ENCODE results near the gene MSMB. TPM values are rescaled to one million over a fixed set of nuclear protein-coding genes. Genes with fewer than 3 reads are reported as not detected.

The MSMB gene
- total RNA-seq, 1 donor from 2014 or later, result not detected

DNA sequence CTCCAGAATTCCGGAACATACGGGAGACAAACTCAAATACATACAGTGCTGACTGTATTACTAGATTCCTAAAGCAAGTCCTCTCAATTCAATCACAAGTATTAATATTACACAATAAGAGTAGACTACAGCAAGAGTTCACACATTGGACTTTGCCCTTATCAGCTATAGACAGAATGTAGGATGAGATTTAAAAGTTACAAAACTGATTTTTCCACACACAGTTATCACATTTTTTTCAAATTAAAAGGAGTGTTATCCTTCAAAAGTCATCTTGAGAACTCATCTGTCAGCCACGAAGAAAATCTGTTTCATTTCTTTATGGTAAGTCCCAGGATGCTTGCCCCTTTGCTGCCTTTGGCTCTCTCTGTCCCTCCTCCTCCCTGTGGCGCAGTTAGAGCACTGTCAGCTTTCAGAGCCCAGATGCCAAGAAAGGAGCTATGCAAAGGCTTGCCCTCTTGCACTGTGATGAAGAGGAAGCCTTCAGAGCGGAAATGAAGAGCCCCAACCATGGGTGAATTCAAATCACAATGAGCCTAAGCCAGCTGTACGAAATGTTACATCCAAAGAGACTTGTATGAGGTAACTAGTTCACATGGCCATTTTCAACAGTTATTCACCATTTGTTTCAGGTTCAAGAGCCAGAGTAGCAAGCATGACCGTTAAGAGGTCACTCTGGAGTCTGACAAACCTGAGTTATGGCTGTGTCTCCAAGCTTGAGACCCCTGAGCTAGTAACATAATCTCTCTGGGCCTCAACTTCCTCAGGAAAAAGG, 26.3 kb downstream of the MSMB start:
- Mint-ChIP-seq H3K27ac (peak overlapping the region; percentile 16), H3K36me3 (ENCODE audit: low read depth) (peaks cover 22% of the 10 kb centered on the region), H3K27me3 (no peaks in the 10 kb centered on the region), H3K9me3 (no peaks in the 10 kb centered on the region), H3K4me3 (peak overlapping the region; percentile 30), H3K4me1 (peaks cover 47% of the 10 kb centered on the region)
- peak; percentile 66 for DNase-seq
- intact Hi-C loops (cut with micrococcal nuclease), result loop anchor here (10.0 kb wide), 3 partner anchors 95 to 425 kb away; partner anchors contain the start of gene ANTXRL

DNA sequence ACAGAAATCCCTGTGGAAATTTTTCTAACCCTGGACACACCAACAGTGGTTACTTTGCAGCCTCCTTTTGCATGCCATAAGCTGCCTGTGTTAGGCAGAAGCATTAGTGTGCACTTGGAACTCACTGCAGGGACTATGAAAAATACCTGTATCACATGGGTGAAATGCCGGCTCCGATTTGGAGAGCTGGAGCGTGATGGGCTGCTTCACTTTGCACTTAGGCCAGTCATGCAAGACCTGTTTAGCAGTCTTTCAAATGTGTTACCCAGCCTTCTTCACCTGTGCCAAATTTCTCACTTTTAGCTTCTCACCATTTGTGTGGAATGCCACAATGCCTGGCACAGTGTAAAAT, 26.9 kb downstream of the MSMB start:
- Mint-ChIP-seq H3K9me3 (no peaks in the 10 kb centered on the region), H3K27me3 (no peaks in the 10 kb centered on the region), H3K4me3 (no peak overlapping the region), H3K4me1 (peaks cover 44% of the 10 kb centered on the region), H3K36me3 (ENCODE audit: low read depth) (peaks cover 25% of the 10 kb centered on the region), H3K27ac (no peak overlapping the region)
- no peak for DNase-seq
- intact Hi-C loops (cut with micrococcal nuclease), result loop anchor here (10.0 kb wide), 1 partner anchor 94 kb away; no protein-coding TSS in a partner anchor

DNA sequence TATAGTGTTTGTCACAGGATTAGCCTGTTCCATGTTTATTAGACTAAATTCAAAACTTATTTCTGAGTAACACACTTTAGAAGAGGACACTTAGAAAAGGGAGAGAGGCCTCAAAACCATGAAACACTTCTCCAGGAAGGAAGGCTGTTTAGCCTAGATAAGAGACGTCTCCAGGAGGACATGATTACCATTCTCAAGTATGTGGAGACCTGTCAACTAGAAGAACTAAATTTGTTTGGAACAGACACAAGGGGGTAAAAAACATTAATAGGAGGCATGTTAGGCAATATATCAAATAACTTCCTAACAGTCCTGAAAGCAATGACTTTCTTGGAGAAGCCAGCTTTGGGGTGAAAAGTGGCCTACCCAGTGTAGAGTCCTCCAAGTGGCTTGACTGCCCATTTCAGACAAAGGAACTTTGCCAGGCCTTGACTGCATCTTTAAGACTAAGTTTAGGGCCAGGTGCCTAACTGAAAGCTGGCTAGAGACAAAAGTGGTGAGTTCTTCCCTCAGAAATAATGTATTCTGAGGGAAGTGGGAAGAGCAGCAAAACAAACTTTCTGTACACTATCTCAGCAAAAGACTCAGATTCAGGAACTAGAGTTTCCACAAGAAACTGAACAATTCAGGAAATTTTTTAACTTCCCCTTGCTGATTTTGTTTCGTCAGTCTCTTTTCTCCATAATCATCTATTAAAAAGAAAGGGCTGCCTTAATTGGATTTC, 27.5 kb downstream of the MSMB start:
- no peak overlapping the region for H3K27ac Mint-ChIP-seq
- H3K9me3 Mint-ChIP-seq, result no peaks in the 10 kb centered on the region
- DNase-seq, result no peak
- H3K27me3 Mint-ChIP-seq, result no peaks in the 10 kb centered on the region
- peaks cover 39% of the 10 kb centered on the region for H3K4me1 Mint-ChIP-seq
- H3K4me3 Mint-ChIP-seq, result no peak overlapping the region
- intact Hi-C loops (cut with micrococcal nuclease), result loop anchor here (10.0 kb wide), 1 partner anchor 94 kb away; no protein-coding TSS in a partner anchor
- H3K36me3 Mint-ChIP-seq (ENCODE audit: low read depth), result peaks cover 27% of the 10 kb centered on the region

DNA sequence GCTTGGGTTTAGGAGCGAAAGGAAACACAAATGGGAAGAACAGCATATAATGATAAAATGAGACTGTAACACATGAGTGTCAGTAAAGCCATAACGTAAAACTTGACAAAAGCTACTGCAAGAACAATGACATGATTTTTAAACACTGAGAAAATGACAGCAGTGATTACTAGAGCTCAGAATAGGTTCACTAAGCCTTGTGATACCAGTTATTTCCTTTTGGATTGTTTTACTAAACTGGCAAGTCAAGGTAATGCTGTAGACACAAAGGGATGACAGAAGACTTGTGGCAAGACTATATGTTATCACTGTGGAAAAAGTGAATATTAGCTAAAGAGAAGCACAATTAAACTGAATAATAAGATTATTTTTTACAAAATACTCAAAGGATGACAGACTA, 28.3 kb downstream of the MSMB start:
- peaks cover 29% of the 10 kb centered on the region for H3K36me3 Mint-ChIP-seq (ENCODE audit: low read depth)
- intact Hi-C loops (cut with micrococcal nuclease), result loop anchor here (10.0 kb wide), 1 partner anchor 93 kb away; no protein-coding TSS in a partner anchor

DNA sequence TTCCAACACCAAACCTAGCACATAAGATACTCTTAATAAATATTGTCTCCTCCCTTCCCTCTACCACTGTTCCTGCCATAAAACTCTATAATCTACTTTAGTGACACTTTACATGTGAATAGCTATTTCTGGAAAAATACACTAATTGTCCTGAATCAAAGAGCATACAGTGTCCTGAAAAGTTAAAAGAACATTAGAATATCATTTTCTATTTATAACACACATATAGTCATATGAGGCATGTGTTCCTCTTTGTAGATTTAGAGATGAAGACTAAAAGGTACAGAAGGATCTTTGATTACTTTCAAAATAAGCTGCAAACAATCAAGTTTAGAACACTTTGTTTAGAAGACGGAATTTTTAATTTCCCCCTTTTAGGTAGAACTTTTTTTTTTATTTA, 29.3 kb downstream of the MSMB start:
- Mint-ChIP-seq H3K36me3 (ENCODE audit: low read depth) (peaks cover 31% of the 10 kb centered on the region), H3K27ac (no peak overlapping the region), H3K4me1 (peaks cover 29% of the 10 kb centered on the region), H3K4me3 (no peak overlapping the region), H3K27me3 (no peaks in the 10 kb centered on the region), H3K9me3 (no peaks in the 10 kb centered on the region)
- no peak for DNase-seq
- intact Hi-C loops (cut with micrococcal nuclease), result loop anchor here (10.0 kb wide), 1 partner anchor 92 kb away; no protein-coding TSS in a partner anchor

More for the DNA sequence above, 28.3 kb downstream of the MSMB start:
- Mint-ChIP-seq H3K4me1 (peaks cover 36% of the 10 kb centered on the region), H3K27ac (peak overlapping the region; percentile 5), H3K27me3 (no peaks in the 10 kb centered on the region), H3K9me3 (no peaks in the 10 kb centered on the region), H3K4me3 (no peak overlapping the region)
- DNase-seq, result no peak

DNA sequence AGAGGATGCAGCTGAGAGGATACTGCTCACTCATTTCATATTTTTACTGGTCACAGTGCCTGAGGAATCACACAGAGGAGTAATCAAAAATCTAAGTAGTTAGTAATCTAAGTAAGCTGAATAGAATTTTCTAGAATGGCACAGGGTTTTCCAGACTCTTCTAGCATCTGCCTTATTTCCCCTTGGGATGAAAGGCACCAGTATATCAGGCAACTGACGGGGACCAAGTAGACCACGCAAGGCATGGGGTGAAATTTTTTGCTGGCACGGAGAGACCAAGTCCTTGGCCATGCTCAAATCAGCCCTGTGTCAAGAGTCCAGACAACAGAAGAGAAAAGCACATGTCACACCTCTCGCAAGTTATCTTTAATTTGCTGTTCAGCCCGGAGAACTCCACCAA, 29.9 kb downstream of the MSMB start:
- H3K36me3 Mint-ChIP-seq (ENCODE audit: low read depth), result peaks cover 34% of the 10 kb centered on the region
- DNase-seq, result no peak
- peaks cover 29% of the 10 kb centered on the region for H3K4me1 Mint-ChIP-seq
- no peak overlapping the region for H3K4me3 Mint-ChIP-seq
- H3K27ac Mint-ChIP-seq, result no peak overlapping the region
- no peaks in the 10 kb centered on the region for H3K9me3 Mint-ChIP-seq
- no peaks in the 10 kb centered on the region for H3K27me3 Mint-ChIP-seq
- intact Hi-C loops (cut with micrococcal nuclease), result loop anchor here (10.0 kb wide), 1 partner anchor 91 kb away; no protein-coding TSS in a partner anchor

DNA sequence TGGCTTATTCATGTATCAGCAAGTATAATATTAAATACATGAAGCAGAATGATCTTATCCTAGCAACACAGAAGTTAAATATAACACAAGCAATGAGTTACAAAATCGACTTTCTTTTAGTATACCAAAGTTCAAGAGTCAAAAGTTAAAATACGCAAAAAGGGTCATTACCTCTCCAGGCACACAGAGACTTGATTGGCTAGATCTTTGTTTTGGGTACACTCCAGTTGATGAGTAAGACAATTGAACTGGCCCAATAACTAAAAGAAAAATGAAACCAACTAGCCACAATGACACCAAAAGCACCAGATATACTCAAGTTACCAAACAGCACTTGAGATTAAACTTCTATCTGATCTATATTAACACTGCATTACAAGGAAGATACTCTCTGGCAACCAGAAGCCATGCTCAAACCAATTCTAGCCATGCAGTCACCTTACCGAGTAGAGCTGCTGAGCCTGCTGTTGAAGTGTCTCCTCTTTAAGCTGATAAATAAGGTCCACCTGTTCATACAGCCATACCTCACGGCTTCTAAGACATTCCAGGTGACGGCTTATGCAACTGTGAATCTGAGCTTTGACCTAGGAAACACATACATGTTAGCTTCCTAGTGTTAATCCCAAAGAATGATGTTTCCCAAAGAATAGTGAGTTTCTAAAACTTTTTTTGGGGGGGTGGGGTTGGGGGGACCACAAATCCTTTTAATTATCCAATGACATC, 31.2 kb downstream of the MSMB start:
- Mint-ChIP-seq H3K4me1 (peaks cover 21% of the 10 kb centered on the region), H3K27ac (peak overlapping the region; percentile 64), H3K9me3 (no peaks in the 10 kb centered on the region), H3K27me3 (no peaks in the 10 kb centered on the region), H3K4me3 (no peak overlapping the region), H3K36me3 (ENCODE audit: low read depth) (peaks cover 43% of the 10 kb centered on the region)
- intact Hi-C loops (cut with micrococcal nuclease), result loop anchor here (10.0 kb wide), 1 partner anchor 90 kb away; no protein-coding TSS in a partner anchor
- no peak for DNase-seq

DNA sequence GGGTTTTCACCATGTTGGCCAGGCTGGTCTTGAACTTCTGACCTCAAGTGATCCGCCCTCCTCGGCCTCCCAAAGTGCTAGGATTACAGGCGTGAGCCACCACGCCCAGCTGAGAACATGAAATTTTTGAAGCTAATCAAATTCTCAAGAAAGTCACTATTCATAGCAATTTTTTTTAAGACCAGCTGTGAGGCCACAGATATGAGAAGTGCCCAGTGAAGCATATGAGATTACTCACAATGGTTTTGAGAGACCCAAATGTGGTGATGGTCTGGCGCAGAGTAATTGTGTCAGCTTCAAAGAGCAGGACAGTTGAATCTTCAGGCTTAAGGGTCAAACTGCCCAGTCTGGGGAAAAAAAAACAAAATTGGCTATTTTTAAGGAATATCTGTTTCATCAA, 31.9 kb downstream of the MSMB start:
- intact Hi-C loops (cut with micrococcal nuclease), result loop anchor here (10.0 kb wide), 1 partner anchor 89 kb away; no protein-coding TSS in a partner anchor
- H3K36me3 Mint-ChIP-seq (ENCODE audit: low read depth), result peaks cover 49% of the 10 kb centered on the region
- H3K27ac Mint-ChIP-seq, result no peak overlapping the region
- peaks cover 15% of the 10 kb centered on the region for H3K4me1 Mint-ChIP-seq
- DNase-seq, result no peak
- no peaks in the 10 kb centered on the region for H3K9me3 Mint-ChIP-seq
- no peaks in the 10 kb centered on the region for H3K27me3 Mint-ChIP-seq
- H3K4me3 Mint-ChIP-seq, result no peak overlapping the region

DNA sequence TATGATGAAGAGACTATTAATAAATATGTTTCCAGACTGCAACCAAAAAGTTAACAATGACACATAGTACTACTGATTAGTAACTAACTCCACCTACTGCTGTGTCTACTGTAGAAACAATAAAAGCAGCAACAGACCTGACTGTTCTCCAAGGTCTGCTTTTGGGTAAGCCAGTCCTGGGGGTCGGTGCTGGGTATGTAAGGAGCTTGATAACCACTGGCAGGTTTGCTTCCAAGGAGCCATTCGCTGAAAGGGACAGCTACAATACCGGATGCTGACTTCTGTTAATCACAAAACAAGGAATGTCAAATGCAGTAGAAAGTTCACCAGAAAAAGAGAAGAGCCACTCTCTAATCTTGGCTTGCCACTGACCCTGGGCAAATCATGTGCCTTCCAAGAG, 33.3 kb downstream of the MSMB start:
- no peak for DNase-seq

DNA sequence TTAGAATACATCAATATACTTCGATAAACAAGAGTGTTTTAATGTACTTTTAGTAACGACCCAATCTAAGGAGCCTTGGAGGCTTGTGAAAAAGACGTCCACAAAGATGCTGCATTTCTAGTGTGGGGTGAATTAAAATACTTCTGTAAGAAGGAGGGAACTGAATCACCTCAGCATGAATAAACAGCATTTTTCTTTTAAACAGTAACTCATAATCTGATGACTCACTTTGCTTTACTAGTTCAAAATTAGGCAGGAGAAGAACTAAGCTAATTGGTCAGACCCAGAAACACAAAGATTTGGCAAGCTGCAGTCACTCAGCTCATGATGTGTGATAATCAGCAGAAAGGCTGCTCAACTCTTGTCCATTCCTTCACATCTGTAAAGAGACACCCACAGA, 39.9 kb downstream of the MSMB start:
- Mint-ChIP-seq H3K27ac (peak overlapping the region; percentile 15), H3K27me3 (no peaks in the 10 kb centered on the region), H3K4me3 (no peak overlapping the region), H3K4me1 (peaks cover 5% of the 10 kb centered on the region), H3K9me3 (no peaks in the 10 kb centered on the region), H3K36me3 (ENCODE audit: low read depth) (peaks cover 67% of the 10 kb centered on the region)
- DNase-seq, result no peak
- intact Hi-C loops (cut with micrococcal nuclease), result no loop called here

More for the DNA sequence above, 33.3 kb downstream of the MSMB start:
- Mint-ChIP-seq H3K36me3 (ENCODE audit: low read depth) (peaks cover 61% of the 10 kb centered on the region), H3K27me3 (no peaks in the 10 kb centered on the region), H3K9me3 (no peaks in the 10 kb centered on the region), H3K27ac (no peak overlapping the region), H3K4me1 (peaks cover 10% of the 10 kb centered on the region), H3K4me3 (no peak overlapping the region)
- intact Hi-C loops (cut with micrococcal nuclease), result loop anchor here (10.0 kb wide), 1 partner anchor 88 kb away; no protein-coding TSS in a partner anchor

DNA sequence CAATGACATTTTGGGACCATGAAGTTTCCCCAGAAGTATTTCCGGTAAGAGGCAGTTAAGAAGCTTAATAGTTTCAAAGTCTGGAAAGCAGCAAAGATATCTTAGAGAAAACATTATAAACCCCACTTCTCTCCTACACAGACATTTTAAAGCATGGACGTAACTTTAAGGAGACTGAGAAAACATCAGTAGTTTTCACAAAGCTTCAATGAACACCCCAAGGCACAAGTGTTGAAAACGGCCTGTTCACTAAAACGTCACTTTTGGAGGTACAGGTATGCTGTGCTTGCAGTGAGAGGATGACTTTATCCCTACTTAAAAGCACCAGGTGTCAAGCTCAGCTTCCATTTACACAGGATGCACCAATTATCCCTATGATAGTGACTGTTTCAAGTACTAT, 40.7 kb downstream of the MSMB start:
- H3K36me3 Mint-ChIP-seq (ENCODE audit: low read depth), result peaks cover 64% of the 10 kb centered on the region
- DNase-seq, result no peak
- H3K4me3 Mint-ChIP-seq, result no peak overlapping the region
- H3K27ac Mint-ChIP-seq, result no peak overlapping the region
- intact Hi-C loops (cut with micrococcal nuclease), result no loop called here
- no peaks in the 10 kb centered on the region for H3K27me3 Mint-ChIP-seq
- peaks cover 3% of the 10 kb centered on the region for H3K4me1 Mint-ChIP-seq
- no peaks in the 10 kb centered on the region for H3K9me3 Mint-ChIP-seq

DNA sequence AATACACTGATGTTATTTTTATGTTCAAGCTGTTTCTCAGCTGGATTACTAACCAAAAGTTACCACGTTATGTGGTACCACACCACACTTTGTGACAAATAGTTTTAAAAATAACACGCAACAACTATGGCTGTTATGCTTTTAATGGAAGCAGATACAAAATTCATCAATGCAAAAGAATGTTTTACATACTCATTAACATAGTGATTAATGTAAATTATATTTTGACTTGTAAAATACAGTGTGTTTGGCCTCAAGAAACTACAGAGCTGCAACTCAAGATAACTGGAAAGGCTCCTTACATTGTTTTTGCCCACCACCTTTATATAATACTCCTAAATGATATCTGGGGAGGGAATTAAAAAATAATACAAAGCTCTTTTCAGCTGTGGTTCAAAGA, 41.1 kb downstream of the MSMB start:
- DNase-seq, result no peak

DNA sequence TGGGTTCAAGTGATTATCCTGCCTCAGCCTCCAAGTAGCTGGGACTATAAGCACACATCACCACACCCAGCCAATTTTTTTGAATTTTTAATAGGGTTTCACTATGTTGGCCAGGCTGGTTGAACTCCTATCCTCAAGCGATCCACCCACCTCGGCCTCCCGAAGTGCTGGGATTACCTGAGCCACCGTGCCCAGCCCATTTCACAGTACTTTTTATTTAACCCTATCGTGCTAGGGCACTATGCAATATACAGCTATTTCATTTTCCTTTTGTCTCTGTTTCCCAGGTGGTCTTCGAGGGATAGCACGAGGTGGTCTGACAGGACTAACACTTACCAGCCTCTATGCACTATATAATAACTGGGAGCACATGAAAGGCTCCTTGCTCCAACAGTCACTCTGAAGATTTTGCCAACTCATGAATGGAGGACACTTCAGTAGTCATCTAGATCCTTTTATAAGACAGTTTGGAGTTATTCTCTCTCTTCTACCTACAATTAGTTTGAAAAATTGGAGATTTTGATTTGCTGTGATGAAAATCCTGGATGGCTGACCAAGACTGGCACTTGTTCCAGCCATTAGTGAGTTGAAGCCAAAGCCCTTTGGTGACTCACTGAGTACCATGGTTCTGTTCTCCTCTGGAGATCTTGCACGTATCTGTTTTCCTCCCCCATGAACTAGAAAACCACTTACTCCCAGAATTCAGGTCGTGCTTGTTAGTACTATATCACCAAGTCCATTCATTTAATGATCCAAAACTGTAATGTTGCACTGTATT, 43.0 kb downstream of the MSMB start:
- no peaks in the 10 kb centered on the region for H3K9me3 Mint-ChIP-seq
- peaks cover 64% of the 10 kb centered on the region for H3K36me3 Mint-ChIP-seq (ENCODE audit: low read depth)
- H3K27me3 Mint-ChIP-seq, result no peaks in the 10 kb centered on the region
- H3K27ac Mint-ChIP-seq, result no peak overlapping the region
- H3K4me3 Mint-ChIP-seq, result no peak overlapping the region
- intact Hi-C loops (cut with micrococcal nuclease), result no loop called here
- no peak for DNase-seq
- peaks cover 7% of the 10 kb centered on the region for H3K4me1 Mint-ChIP-seq

More for the DNA sequence above, 41.1 kb downstream of the MSMB start:
- H3K4me3 Mint-ChIP-seq, result no peak overlapping the region
- H3K27me3 Mint-ChIP-seq, result no peaks in the 10 kb centered on the region
- intact Hi-C loops (cut with micrococcal nuclease), result no loop called here
- H3K27ac Mint-ChIP-seq, result no peak overlapping the region
- H3K36me3 Mint-ChIP-seq (ENCODE audit: low read depth), result peaks cover 63% of the 10 kb centered on the region
- H3K9me3 Mint-ChIP-seq, result no peaks in the 10 kb centered on the region
- H3K4me1 Mint-ChIP-seq, result peaks cover 3% of the 10 kb centered on the region

Data from activated CD4-positive, alpha-beta T cell treated with anti-CD3 and anti-CD28 coated beads, Interleukin-2, amount 10 ng/mL, durations not matched to agents 24 days and 14 days (primary cell).